GM23248 (cell line): ENCODE results near the gene VPS8.

ENCODE experiments used
- EZH2 ChIP-seq: fragments of 200-600 bp; sonication (generic); IDR thresholded peaks from 2 replicates; pipeline ENCODE4 v1.6.1; 2018; ENCODE audit warnings: antibody characterized with exemption, mild to moderate bottlenecking; ENCODE audit not compliant: insufficient read depth, poor library complexity, severe bottlenecking
- EZH2phosphoT487 ChIP-seq: fragments of 200-600 bp; sonication (generic); IDR thresholded peaks from 2 replicates; pipeline ENCODE4 v1.6.1; 2018; ENCODE audit warnings: antibody characterized with exemption, moderate library complexity, mild to moderate bottlenecking, low read depth; ENCODE audit not compliant: insufficient read depth

DNA sequence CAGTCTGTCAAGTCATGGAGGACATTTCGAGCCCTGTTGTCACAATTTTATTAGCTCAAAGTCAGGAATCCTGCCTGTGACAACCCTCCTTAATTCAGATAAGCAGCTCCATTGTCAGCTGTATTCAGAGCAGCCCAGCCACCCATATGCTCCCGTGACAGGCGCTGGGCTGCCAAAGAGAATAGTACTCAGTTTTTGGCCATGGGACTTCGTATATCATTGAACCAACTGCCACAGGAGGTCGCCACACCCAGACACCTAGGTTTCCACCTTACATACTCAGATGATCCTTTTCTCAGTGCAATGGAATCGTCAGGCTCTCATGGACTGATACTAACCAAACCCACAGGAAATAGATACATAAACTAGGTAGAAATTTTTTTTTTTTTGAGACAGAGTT lies 240.7 kb downstream of the VPS8 start:
- TF ChIP-seq EZH2 (no peak), EZH2phosphoT487 (no peak)
